H1 (cell line): ENCODE measurements around the gene PDE6B. TPM values are rescaled to one million over a fixed set of nuclear protein-coding genes. Genes with fewer than 3 reads are reported as not detected.

Source experiments
- CTCF ChIA-PET: fragments of 300-600 bp; sonication (Branson Sonifier 250); formaldehyde crosslinking; loops from one replicate; lab custom pipeline; 2021; ENCODE audit not compliant: partially characterized antibody; lab: Charles Lee
- POLR2A ChIA-PET: fragments of 300-600 bp; sonication (Branson Sonifier 250); formaldehyde crosslinking; loops from one replicate; lab custom pipeline; 2021; ENCODE audit warnings: inconsistent platforms; ENCODE audit not compliant: partially characterized antibody; lab: Charles Lee
- DNase-seq, 2 experiments: peaks; one replicate each; pipeline versions ENCODE4 v3.0.0 to v3.0.0-alpha.2; 2010 to 2022; ENCODE audit warnings: low spot score in 2 of 2, low read depth in 1 of 2, mixed read lengths in 1 of 2
- FAIRE-seq: peaks from 2 replicates; lab custom pipeline; 2011; peaks lifted over from hg19 to GRCh38; lab: Jason Lieb, UNC
- H2AFZ ChIP-seq: 2 replicates; pipeline ENCODE4 v1.8.1; 2012; ENCODE audit warnings: low read length, inconsistent platforms
- H2AK5ac ChIP-seq: 2 replicates; pipeline ENCODE4 v1.6.1; 2013; ENCODE audit warnings: low read depth, low read length
- H2BK120ac ChIP-seq: replicated peaks from 2 replicates; pipeline ENCODE3; 2013; ENCODE audit warnings: low read depth, low read length, inconsistent platforms
- H2BK12ac ChIP-seq: 2 replicates; pipeline ENCODE4 v1.6.1; 2013; ENCODE audit warnings: low read depth, low read length
- H2BK15ac ChIP-seq: 2 replicates; pipeline ENCODE4 v1.6.1; 2013; ENCODE audit warnings: low read length
- H2BK20ac ChIP-seq: 2 replicates; pipeline ENCODE4 v1.6.1; 2013; ENCODE audit warnings: low read length
- H2BK5ac ChIP-seq: 2 replicates; pipeline ENCODE4 v1.6.1; 2013; ENCODE audit warnings: low read depth, low read length
- H3K14ac ChIP-seq: 2 replicates; pipeline ENCODE4 v1.6.1; 2013; ENCODE audit warnings: inconsistent platforms; ENCODE audit not compliant: insufficient read length
- H3K18ac ChIP-seq: 2 replicates; pipeline ENCODE4 v1.6.1; 2013; ENCODE audit warnings: low read length; ENCODE audit errors: extremely low read depth
- H3K23ac ChIP-seq: 2 replicates; pipeline ENCODE4 v1.6.1; 2013; ENCODE audit warnings: inconsistent platforms; ENCODE audit not compliant: insufficient read length
- H3K23me2 ChIP-seq: 2 replicates; pipeline ENCODE4 v1.6.1; 2013; ENCODE audit warnings: low read depth, low read length
- H3K27ac ChIP-seq: 2 replicates; pipeline ENCODE4 v1.6.1; 2011; ENCODE audit warnings: low read depth, low read length, inconsistent platforms
- H3K27me3 ChIP-seq, 4 experiments: replicated peaks in 1 of 4; 1 replicate in 1 of 4; 2 replicates in 3 of 4; pipeline versions ENCODE4 v1.6.1 to v1.8.1; 2011 to 2013; ENCODE audit warnings: low read length in 3 of 4, mild to moderate bottlenecking in 3 of 4, inconsistent platforms in 2 of 4, mixed read lengths in 2 of 4, moderate library complexity in 1 of 4; ENCODE audit not compliant: control insufficient read depth in 3 of 4, insufficient read depth in 3 of 4; ENCODE audit errors: extremely low read depth in 1 of 4
- H3K36me3 ChIP-seq, 4 experiments: 2 replicates each; pipeline versions ENCODE4 v1.6.1 to v1.8.1; 2011 to 2013; ENCODE audit warnings: mild to moderate bottlenecking in 4 of 4, low read length in 3 of 4, moderate library complexity in 2 of 4, control low read depth in 1 of 4, inconsistent platforms in 1 of 4; ENCODE audit not compliant: insufficient read depth in 4 of 4, control insufficient read depth in 2 of 4
- H3K4ac ChIP-seq: replicated peaks from 2 replicates; pipeline ENCODE3; 2013; ENCODE audit warnings: low read length, low read depth, mixed read lengths, inconsistent platforms; ENCODE audit not compliant: insufficient read length
- H3K4me1 ChIP-seq, 4 experiments: replicated peaks in 1 of 4; 1 replicate in 1 of 4; 2 replicates in 3 of 4; pipeline versions ENCODE4 v1.6.1 to v1.8.1; 2011 to 2013; ENCODE audit warnings: low read length in 3 of 4, inconsistent platforms in 2 of 4, mixed read lengths in 1 of 4; ENCODE audit not compliant: insufficient read depth in 4 of 4, control insufficient read depth in 3 of 4
- H3K4me2 ChIP-seq, 2 experiments: 2 replicates each; pipeline versions ENCODE4 v1.6.1 to v1.8.1; 2011 to 2013; ENCODE audit warnings: low read depth in 2 of 2, low read length in 2 of 2, control low read depth in 1 of 2, inconsistent platforms in 1 of 2, mild to moderate bottlenecking in 1 of 2; ENCODE audit not compliant: insufficient read depth in 1 of 2
- H3K4me3 ChIP-seq, 4 experiments: fragments of 200-600, 300-600 bp in 1 of 4; sonication (generic), shearing (Covaris generic), sonication (Bioruptor Twin) in 1 of 4; 2 replicates each; pipeline versions ENCODE4 v1.5.1 to v1.8.1; 2011 to 2016; ENCODE audit warnings: low read length in 4 of 4, low read depth in 3 of 4, control low read depth in 2 of 4, inconsistent platforms in 2 of 4, mild to moderate bottlenecking in 2 of 4, mixed read lengths in 1 of 4, moderate library complexity in 1 of 4; ENCODE audit not compliant: insufficient read depth in 2 of 4; ENCODE audit errors: extremely low read depth in 1 of 4
- H3K56ac ChIP-seq: replicated peaks from 2 replicates; pipeline ENCODE3; 2013; ENCODE audit warnings: low read depth, mild to moderate bottlenecking, mixed read lengths, low read length, inconsistent platforms; ENCODE audit not compliant: insufficient read length
- H3K79me1 ChIP-seq: 2 replicates; pipeline ENCODE4 v1.6.1; 2013; ENCODE audit warnings: low read depth, low read length, control low read depth
- H3K79me2 ChIP-seq, 2 experiments: 2 replicates each; pipeline versions ENCODE4 v1.6.1 to v1.8.1; 2012 to 2013; ENCODE audit warnings: low read length in 2 of 2, mild to moderate bottlenecking in 2 of 2, inconsistent platforms in 1 of 2; ENCODE audit not compliant: insufficient read depth in 2 of 2, control insufficient read depth in 1 of 2
- H3K9ac ChIP-seq, 4 experiments: replicated peaks in 1 of 4; 1 replicate in 1 of 4; 2 replicates in 3 of 4; pipeline versions ENCODE4 v1.6.1 to v1.8.1; 2011 to 2013; ENCODE audit warnings: low read depth in 3 of 4, low read length in 3 of 4, control low read depth in 2 of 4, mild to moderate bottlenecking in 2 of 4, moderate library complexity in 2 of 4, inconsistent platforms in 1 of 4; ENCODE audit errors: extremely low read depth in 1 of 4
- H3K9me3 ChIP-seq, 2 experiments: 2 replicates each; pipeline versions ENCODE4 v1.6.1 to v1.8.1; 2012 to 2013; ENCODE audit warnings: mild to moderate bottlenecking in 2 of 2, moderate library complexity in 2 of 2, control low read depth in 1 of 2, inconsistent platforms in 1 of 2, low read depth in 1 of 2, low read length in 1 of 2, mixed read lengths in 1 of 2; ENCODE audit not compliant: insufficient read depth in 2 of 2
- H4K20me1 ChIP-seq, 2 experiments: replicated peaks in 1 of 2; 2 replicates each; pipeline versions ENCODE3 to v1.8.1; 2011 to 2013; ENCODE audit warnings: inconsistent platforms in 2 of 2, low read length in 2 of 2, mild to moderate bottlenecking in 1 of 2; ENCODE audit not compliant: insufficient read depth in 2 of 2, control insufficient read depth in 1 of 2
- H4K5ac ChIP-seq: 2 replicates; pipeline ENCODE4 v1.6.1; 2013; ENCODE audit warnings: low read length, low read depth, mixed read lengths, inconsistent platforms; ENCODE audit not compliant: insufficient read length
- H4K8ac ChIP-seq: 2 replicates; pipeline ENCODE4 v1.8.0; 2013; ENCODE audit warnings: mild to moderate bottlenecking, moderate library complexity, low read length, inconsistent platforms; ENCODE audit not compliant: insufficient read depth; ENCODE audit errors: extremely low read depth
- H4K91ac ChIP-seq: replicated peaks from 2 replicates; pipeline ENCODE3; 2013; ENCODE audit warnings: low read length, mixed read lengths, inconsistent platforms; ENCODE audit not compliant: insufficient read length
- POU5F1 ChIP-seq: IDR thresholded peaks from 2 replicates; pipeline ENCODE4 v1.6.1; 2011; ENCODE audit warnings: low read depth, mild to moderate bottlenecking, low read length, moderate library complexity
- SAP30 ChIP-seq: fragments of 300-600 bp; sonication (generic); IDR thresholded peaks from 2 replicates; pipeline ENCODE4 v1.7.1; 2012; ENCODE audit warnings: low read length, moderate library complexity, mild to moderate bottlenecking, inconsistent platforms; ENCODE audit not compliant: insufficient read depth, insufficient replicate concordance
- WGBS, 2 experiments: shearing (Covaris generic) in 1 of 2; methylation state at CpG; one replicate each; pipeline versions ENCODE4 v1.1.6 to v1.1.7; 2013 to 2015; ENCODE audit warnings: low lambda C conversion rate in 2 of 2, mixed read lengths in 2 of 2, inconsistent platforms in 1 of 2, low coverage in 1 of 2, missing lambda C conversion rate in 1 of 2; ENCODE audit not compliant: insufficient replicate concordance in 2 of 2, insufficient coverage in 1 of 2, insufficient read length in 1 of 2; ENCODE audit errors: extremely low coverage in 1 of 2, missing lambda C conversion rate in 1 of 2; 5-methylcytosine and 5-hydroxymethylcytosine counted together
- polyA plus RNA-seq, 7 experiments: library from polyadenylated mRNA; depleted of rRNA in 3 of 7; stranded (reverse) in 5 of 7; unstranded in 2 of 7; fragments of >200 nt in 5 of 7; fragments of 200-250 nt in 2 of 7; gene quantifications; 1 replicate in 5 of 7; 2 replicates in 1 of 7; 4 replicates in 1 of 7; pipeline versions ENCODE4 v1.2.1 to v1.2.3, GENCODE V29; 2011 to 2013; ENCODE audit warnings: missing spikeins in 2 of 7, mixed read lengths in 2 of 7
- total RNA-seq: library from RNA; stranded (reverse); fragmentation: NEBNext Ultra II Directional; extraction: Animal tissue kit (Norgen Biotek cat#: 25700); gene quantifications from 2 replicates; pipeline ENCODE4 v1.2.1, GENCODE V29; 2021

PDE6B gene
- total and polyA plus RNA-seq, 2 of the 8 experiments (the other 6 are each of a cell fraction or from before 2014, with no cell fraction given): 4.1 to 8.4 TPM

DNA sequence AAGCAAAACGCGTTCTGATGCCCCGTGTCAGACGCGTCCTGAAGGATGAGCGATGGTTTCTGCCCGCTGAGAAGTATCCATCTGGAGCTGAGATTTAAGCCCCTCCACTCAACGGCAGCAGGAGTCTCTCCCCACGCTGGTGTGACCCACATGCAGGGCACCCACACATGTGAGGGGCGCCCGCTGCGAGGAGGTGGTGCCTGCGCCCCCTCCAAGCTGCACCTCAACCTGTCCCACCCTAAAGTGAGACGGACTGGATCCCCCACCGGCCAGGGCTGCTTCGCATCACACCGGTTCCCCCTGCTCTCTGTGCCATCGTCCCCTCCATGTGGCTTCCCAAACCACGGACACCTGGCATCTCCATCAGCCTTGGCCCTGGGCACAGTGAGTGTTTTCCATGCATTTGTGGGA lies 4.5 kb upstream of the PDE6B start:
- H3K23me2 ChIP-seq: no peaks in the 10 kb centered on the region
- TF ChIP-seq SAP30 (no peak), POU5F1 (no peak)
- TF ChIP-seq, all 59 proteins: peak for 0
- 91% methylated on average over 17 of the region's 19 CpGs; no CpG with 5 or more reads in 1 of the 2 experiments for WGBS, 2 experiments

More for the DNA sequence above, 4.5 kb upstream of the PDE6B start:
- Histone ChIP-seq H3K9ac (no peak overlapping the region), H2BK12ac (no peak overlapping the region), H3K79me1 (no peaks in the 10 kb centered on the region; the same call in 1 of the 2 replicates), H4K20me1 (peaks cover 0 to 3% of the 10 kb centered on the region in 2 experiments), H3K4me1 (peaks cover 0 to 18% (median 8%) of the 10 kb centered on the region in 4 experiments; a peak in 5 of 7 replicates), H2BK20ac (no peak overlapping the region), H2BK120ac (no peak overlapping the region), H4K8ac (no peak overlapping the region), H3K4me3 (no peak overlapping the region), H3K79me2 (no peaks in the 10 kb centered on the region), H2AK5ac (0 out of 2 replicates have a peak overlapping the region, but pooled peaks have one; percentile 53), H3K23ac (no peak overlapping the region), H3K36me3 (no peaks in the 10 kb centered on the region), H2BK5ac (no peak overlapping the region), H4K5ac (no peak overlapping the region), H3K9me3 (no peaks in the 10 kb centered on the region), H4K91ac (no peak overlapping the region), H3K18ac (no peak overlapping the region), H3K56ac (no peak overlapping the region), H3K4ac (no peak overlapping the region), H2BK15ac (no peak overlapping the region), H2AFZ (no peak overlapping the region), H3K27ac (no peak overlapping the region), H3K4me2 (no peak overlapping the region), H3K14ac (no peak overlapping the region), H3K27me3 (peaks cover 0 to 2% (median 0%) of the 10 kb centered on the region in 4 experiments; a peak in 1 of 7 replicates)
- ChIA-PET POLR2A (interaction anchor here (0.9 kb wide), 1 partner anchor 31 kb away, joined by 3 read pairs; no protein-coding TSS in a partner anchor), CTCF (interaction anchor here (0.8 to 1.9 kb wide), 5 partner anchors 18 to 379 kb away, joined by 3 to 7 read pairs (median 4); no protein-coding TSS in a partner anchor)
- DNase-seq (peak in 1 of 2 experiments; percentile 19), FAIRE-seq (no peak)
